ENCODE results near the gene WWOX.

DNA sequence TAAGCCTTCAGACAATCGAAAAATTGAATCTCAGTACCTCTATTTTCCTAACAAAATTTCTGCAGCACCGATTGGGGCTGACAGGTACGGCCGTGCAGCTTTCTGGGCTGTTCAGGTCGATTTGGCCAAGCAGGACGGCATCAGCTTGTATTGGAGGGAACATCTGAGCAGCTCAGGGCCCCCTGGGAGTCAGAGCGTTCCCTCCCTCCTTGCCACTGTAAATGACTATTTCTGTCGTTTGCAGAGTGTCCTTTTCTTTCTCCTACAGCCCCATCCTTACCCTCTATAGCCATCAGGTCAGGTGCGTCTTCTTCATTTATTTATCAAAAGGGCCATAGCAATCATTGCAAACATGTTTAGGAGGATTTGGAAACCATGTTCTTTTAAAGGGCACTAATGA, 731.1 kb downstream of the WWOX start:
- no peak for TF ChIP-seq CTCF (conservative IDR thresholded peaks at IDR 0.05; ENCODE audit: low read depth, low read length)
- no peak for TF ChIP-seq EZH2 (IDR thresholded peaks at IDR 0.05; ENCODE audit: borderline replicate concordance, low read depth, low read length, poor library complexity, severe bottlenecking)

Data from A673 (cell line).